Ishikawa (cell line): ENCODE measurements around the gene SV2B.

Experiments
- CEBPB ChIP-seq: IDR thresholded peaks from 2 replicates; pipeline ENCODE4 v1.6.1; 2012
- CREB1 ChIP-seq: IDR thresholded peaks from 2 replicates; pipeline ENCODE4 v1.6.1; 2012; ENCODE audit warnings: low read depth
- EGR1 ChIP-seq: IDR thresholded peaks from 2 replicates; pipeline ENCODE4 v1.6.1; 2012
- EP300 ChIP-seq: IDR thresholded peaks from 2 replicates; pipeline ENCODE4 v1.6.1; 2012; ENCODE audit warnings: borderline replicate concordance
- FOXM1 ChIP-seq: IDR thresholded peaks from 2 replicates; pipeline ENCODE4 v1.6.1; 2012; ENCODE audit warnings: low read depth, borderline replicate concordance
- NFIC ChIP-seq: IDR thresholded peaks from 2 replicates; pipeline ENCODE4 v1.6.1; 2012
- RAD21 ChIP-seq: IDR thresholded peaks from 2 replicates; pipeline ENCODE4 v1.6.1; 2012; ENCODE audit warnings: low read depth
- REST ChIP-seq: IDR thresholded peaks from 2 replicates; pipeline ENCODE4 v1.6.1; 2012; ENCODE audit warnings: low read depth, mild to moderate bottlenecking
- TAF1 ChIP-seq: IDR thresholded peaks from 2 replicates; pipeline ENCODE4 v1.6.1; 2012; ENCODE audit warnings: low read depth, mild to moderate bottlenecking
- TCF12 ChIP-seq: IDR thresholded peaks from 2 replicates; pipeline ENCODE4 v1.6.1; 2012; ENCODE audit warnings: low read depth
- TEAD4 ChIP-seq: IDR thresholded peaks from 2 replicates; pipeline ENCODE4 v1.6.1; 2012
- YY1 ChIP-seq: IDR thresholded peaks from 2 replicates; pipeline ENCODE4 v1.6.1; 2012; ENCODE audit warnings: low read depth
- ZBTB7A ChIP-seq: IDR thresholded peaks from 2 replicates; pipeline ENCODE4 v1.6.1; 2012; ENCODE audit warnings: low read depth
- TF ChIP-seq, protein P1 (sequence below): IDR thresholded peaks from 2 replicates; pipeline ENCODE4 v1.6.1; 2012
- TF ChIP-seq, protein P2 (sequence below): IDR thresholded peaks from 2 replicates; pipeline ENCODE4 v1.6.1; 2012

Gene SV2B

DNA sequence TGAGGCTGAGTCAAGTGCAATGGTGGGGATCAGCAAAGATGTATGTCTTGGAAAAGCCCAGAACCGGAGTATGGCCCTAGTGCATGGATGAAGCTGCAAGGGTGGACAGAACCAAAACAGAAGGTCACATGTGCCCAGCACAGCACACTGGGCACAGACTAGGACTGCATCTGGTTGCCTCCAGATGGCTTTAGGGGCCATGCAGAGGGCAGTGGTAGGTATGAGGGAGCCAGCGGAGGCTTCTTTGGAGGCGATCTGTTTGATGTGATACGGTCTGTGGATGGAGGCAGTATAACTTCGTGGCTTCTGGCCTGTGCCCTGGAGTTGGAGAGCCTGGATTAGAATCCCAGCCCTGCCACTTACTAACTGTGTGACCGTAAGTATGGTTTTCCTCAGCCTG, 29.4 kb downstream of the SV2B start:
- no peak for TF ChIP-seq ZBTB7A
- TF ChIP-seq, protein P1, sequence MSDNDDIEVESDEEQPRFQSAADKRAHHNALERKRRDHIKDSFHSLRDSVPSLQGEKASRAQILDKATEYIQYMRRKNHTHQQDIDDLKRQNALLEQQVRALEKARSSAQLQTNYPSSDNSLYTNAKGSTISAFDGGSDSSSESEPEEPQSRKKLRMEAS, result no peak
- TF ChIP-seq RAD21, result no peak
- TF ChIP-seq EP300, result no peak
- TF ChIP-seq TCF12, result no peak
- no peak for TF ChIP-seq FOXM1
- no peak for TF ChIP-seq CREB1
- TF ChIP-seq TAF1, result no peak
- TF ChIP-seq REST, result no peak
- TF ChIP-seq, protein P2, sequence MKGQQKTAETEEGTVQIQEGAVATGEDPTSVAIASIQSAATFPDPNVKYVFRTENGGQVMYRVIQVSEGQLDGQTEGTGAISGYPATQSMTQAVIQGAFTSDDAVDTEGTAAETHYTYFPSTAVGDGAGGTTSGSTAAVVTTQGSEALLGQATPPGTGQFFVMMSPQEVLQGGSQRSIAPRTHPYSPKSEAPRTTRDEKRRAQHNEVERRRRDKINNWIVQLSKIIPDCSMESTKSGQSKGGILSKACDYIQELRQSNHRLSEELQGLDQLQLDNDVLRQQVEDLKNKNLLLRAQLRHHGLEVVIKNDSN, result no peak
- TF ChIP-seq CEBPB, result no peak
- no peak for TF ChIP-seq TEAD4

DNA sequence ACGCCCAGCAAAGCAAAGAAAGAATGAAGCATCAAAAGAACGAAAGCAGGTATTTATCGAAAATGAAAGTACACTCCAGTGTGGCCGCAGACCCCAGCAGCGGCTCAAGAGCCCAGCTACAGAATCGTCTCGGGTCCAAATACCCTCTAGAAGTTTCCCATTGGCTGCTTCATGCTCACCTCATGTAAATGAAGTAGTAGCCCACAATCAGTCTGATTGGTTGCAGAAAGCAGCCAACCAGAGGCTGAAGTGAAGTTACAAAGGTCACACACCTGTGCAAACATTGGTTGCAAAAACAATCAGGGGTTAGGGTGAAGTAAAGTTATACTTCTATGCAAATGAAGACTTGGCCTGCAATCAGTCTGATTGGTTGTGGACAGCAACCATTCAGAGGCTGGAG, 32.0 kb downstream of the SV2B start:
- no peak for TF ChIP-seq TCF12
- no peak for TF ChIP-seq TEAD4
- TF ChIP-seq, protein P2, result no peak
- TF ChIP-seq FOXM1, result no peak
- no peak for TF ChIP-seq NFIC
- no peak for TF ChIP-seq YY1
- TF ChIP-seq CEBPB, result no peak
- TF ChIP-seq TAF1, result no peak
- no peak for TF ChIP-seq RAD21
- no peak for TF ChIP-seq EP300
- TF ChIP-seq, protein P1, result no peak
- no peak for TF ChIP-seq REST
- no peak for TF ChIP-seq ZBTB7A

DNA sequence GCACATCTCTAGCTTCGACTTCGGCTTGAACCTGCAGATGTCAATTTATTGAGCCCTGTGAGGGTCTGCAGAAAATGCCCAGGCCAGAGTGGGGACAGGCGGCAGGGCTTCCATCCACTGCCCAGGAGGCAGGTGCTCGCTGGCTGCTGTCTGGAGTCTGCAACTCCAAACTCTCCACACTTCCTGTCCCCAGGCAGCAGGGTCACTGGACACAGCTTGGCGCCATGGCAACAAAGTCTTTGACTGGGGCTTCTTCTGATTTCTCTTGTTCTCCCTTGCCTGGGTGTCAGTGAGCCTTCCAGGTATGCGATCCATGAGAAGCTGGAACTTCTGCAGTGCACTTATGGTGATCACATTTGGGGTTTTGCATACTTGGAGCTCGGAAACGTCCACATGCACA, 33.5 kb downstream of the SV2B start:
- TF ChIP-seq NFIC (no peak), RAD21 (no peak), EGR1 (no peak), FOXM1 (no peak), ZBTB7A (no peak), TEAD4 (no peak), YY1 (no peak), REST (no peak), TCF12 (no peak), EP300 (no peak), CREB1 (no peak), TAF1 (no peak), CEBPB (no peak)
- TF ChIP-seq, protein P2, result no peak
- TF ChIP-seq, protein P1, result no peak
